NCI-H226 (cell line): Measurements from ENCODE around the gene RSBN1L.
"Not testable (repeated sequence)": the region's sequence is repeated elsewhere in the genome, so short reads cannot be mapped to it uniquely, and the experiment has no call there.

Experiments
- DNase-seq: peaks from one replicate; pipeline ENCODE4 v3.0.0-alpha.2; 2015

RSBN1L gene

GRCh38 chr7:77696057-77696642 lies at the start of gene RSBN1L:
RSBN1L (plus strand) TSS chr7:77696459; CDS start chr7:77696470, 11 bp downstream.
- peak; percentile 95 for DNase-seq

- DNase-seq, result no peak
These were observed 47.4 kb upstream of the RSBN1L start for GRCh38 chr7:77648742-77649338.

- peak; percentile 73 for DNase-seq
These were observed 46.4 kb upstream of the RSBN1L start for GRCh38 chr7:77649716-77650349.

- no peak for DNase-seq
These were observed 44.6 kb upstream of the RSBN1L start for GRCh38 chr7:77651575-77652162.

GRCh38 chr7:77652826-77653225 lies 43.4 kb upstream of the RSBN1L start:
- DNase-seq, result not testable (repeated sequence)

- no peak for DNase-seq
These were observed 42.7 kb upstream of the RSBN1L start for GRCh38 chr7:77653572-77653971.

- DNase-seq, result no peak
These were observed 40.9 kb upstream of the RSBN1L start for GRCh38 chr7:77655356-77655755.

- DNase-seq, result no peak
These were observed 40.3 kb upstream of the RSBN1L start for GRCh38 chr7:77655836-77656455.

- no peak for DNase-seq
These were observed 38.6 kb upstream of the RSBN1L start for GRCh38 chr7:77657427-77658224.

GRCh38 chr7:77658928-77659327 lies 37.3 kb upstream of the RSBN1L start:
- no peak for DNase-seq

- no peak for DNase-seq
These were observed 34.4 kb upstream of the RSBN1L start for GRCh38 chr7:77661816-77662215.

- no peak for DNase-seq
These were observed 33.4 kb upstream of the RSBN1L start for GRCh38 chr7:77662869-77663268.

- DNase-seq, result no peak
These were observed 31.5 kb upstream of the RSBN1L start for GRCh38 chr7:77664715-77665114.

GRCh38 chr7:77665161-77665560 lies 31.1 kb upstream of the RSBN1L start:
- no peak for DNase-seq

- DNase-seq, result no peak
These were observed 28.7 kb upstream of the RSBN1L start for GRCh38 chr7:77667459-77668086.

GRCh38 chr7:77674878-77675277 lies 21.4 kb upstream of the RSBN1L start:
- peak; percentile 95 for DNase-seq

GRCh38 chr7:77679608-77680007 lies 16.7 kb upstream of the RSBN1L start:
- no peak for DNase-seq

GRCh38 chr7:77680266-77680665 lies 16.0 kb upstream of the RSBN1L start:
- DNase-seq, result no peak

GRCh38 chr7:77684030-77684429 lies 12.2 kb upstream of the RSBN1L start:
- DNase-seq, result peak; percentile 91

GRCh38 chr7:77685233-77685632 lies 11.0 kb upstream of the RSBN1L start:
- DNase-seq, result no peak

- no peak for DNase-seq
These were observed 9.0 kb upstream of the RSBN1L start for GRCh38 chr7:77687100-77687746.

GRCh38 chr7:77687747-77688144 lies 8.5 kb upstream of the RSBN1L start:
- no peak for DNase-seq
